HS-5 (cell line): ENCODE data around the gene RSRC2.
A peak's percentile ranks its signal among the peaks of the same experiment; 100 is the strongest.
"Not testable (repeated sequence)": the region's sequence is repeated elsewhere in the genome, so short reads cannot be mapped to it uniquely, and the experiment has no call there.

ENCODE experiments used
- DNase-seq: peaks from one replicate; pipeline ENCODE4 v3.0.0-alpha.2; 2012; ENCODE audit warnings: low read depth

Gene RSRC2

DNA sequence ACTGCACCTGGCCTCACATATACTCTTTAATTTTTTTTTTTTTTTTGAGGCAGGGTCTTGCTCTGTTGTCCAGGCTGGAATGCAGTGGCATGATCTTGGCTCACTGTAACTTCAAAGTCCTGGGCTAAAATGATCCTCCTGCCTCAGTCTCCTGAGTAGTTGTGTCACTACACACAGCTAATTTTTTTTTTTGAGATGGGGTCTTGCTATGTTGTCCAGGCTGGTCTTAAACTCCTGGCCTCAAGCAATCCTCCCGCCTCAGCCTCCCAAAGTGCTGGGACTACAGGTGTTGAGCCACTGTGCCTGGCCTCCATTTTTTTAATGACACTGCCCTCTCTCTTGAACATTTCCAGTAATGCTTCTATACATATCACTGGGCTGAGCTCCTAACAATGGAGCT is 42.4 kb downstream of the RSRC2 start:
- DNase-seq, result not testable (repeated sequence)

DNA sequence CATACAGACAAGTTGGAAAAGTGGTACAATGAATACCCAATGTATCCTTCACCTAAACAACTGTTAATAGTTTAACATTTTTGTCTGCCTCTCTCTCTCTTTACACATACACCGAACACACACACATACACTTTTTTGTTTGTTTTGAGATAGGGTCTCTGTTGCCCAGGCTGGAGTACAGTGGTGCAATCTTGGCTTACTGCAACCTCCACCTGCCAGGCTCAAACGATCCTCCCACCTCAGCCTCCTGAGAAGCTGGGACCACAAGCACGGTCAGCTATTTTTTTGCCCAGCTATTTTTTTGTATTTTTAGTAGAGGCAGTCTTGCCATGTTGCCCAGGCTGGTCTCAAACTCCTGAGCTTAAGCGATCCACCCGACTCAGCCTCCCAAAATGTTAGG is 42.8 kb downstream of the RSRC2 start:
- no peak for DNase-seq

DNA sequence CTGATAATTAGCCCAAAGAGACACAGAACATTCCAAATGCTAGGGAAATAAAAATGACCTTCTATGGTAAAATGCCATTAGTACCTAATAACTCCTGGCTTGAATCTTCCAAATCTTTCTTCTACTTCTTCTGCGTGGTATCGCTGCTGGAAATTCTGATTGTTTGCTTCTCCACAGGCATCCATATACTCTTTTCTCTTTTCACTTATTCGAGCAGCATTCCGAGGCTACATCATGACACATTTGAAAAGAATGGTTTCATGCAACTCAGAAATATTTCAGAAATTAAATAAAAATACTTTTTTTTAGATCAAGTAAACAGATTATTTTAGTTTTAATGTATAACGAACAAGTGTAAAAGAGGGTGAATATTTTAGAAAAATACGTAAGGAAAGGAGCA is 44.9 kb downstream of the RSRC2 start:
- DNase-seq, result no peak

DNA sequence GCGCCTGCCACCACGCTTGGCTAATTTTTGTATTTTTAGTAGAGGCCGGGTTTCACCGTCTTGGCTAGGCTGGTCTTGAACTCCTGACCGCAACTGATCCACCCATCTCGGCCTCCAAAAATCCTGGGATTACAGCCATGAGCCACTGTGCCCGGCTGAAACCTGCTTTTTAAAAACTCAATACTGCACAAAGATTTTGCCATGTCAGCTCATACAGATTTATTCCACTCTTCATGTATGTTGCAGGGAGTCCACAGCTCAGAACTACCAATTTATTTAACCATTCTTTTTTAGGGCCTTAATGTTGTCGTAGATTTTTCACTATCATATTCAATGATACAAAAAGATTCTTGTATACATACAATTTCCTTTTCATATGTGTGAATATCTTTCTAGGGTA is 46.0 kb downstream of the RSRC2 start:
- no peak for DNase-seq

DNA sequence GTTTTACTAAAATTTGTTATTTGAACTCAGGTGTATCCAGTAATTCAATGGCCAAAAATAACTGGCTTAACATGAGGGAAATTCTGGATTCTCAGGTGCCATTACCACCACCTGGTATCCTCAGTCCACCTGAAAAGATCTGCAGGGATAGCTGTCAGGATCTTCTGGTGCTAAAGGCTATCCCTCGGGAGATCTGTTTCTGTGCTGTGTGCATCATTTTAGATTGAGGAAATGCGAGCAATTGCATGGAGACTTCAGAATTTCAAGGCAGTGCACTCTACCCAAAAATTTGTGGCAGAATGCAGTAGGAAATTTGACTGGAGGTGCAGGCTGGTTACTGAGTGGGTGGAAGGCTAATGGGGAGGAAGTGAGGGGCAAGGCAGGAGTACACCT is 52.4 kb downstream of the RSRC2 start:
- DNase-seq, result no peak

DNA sequence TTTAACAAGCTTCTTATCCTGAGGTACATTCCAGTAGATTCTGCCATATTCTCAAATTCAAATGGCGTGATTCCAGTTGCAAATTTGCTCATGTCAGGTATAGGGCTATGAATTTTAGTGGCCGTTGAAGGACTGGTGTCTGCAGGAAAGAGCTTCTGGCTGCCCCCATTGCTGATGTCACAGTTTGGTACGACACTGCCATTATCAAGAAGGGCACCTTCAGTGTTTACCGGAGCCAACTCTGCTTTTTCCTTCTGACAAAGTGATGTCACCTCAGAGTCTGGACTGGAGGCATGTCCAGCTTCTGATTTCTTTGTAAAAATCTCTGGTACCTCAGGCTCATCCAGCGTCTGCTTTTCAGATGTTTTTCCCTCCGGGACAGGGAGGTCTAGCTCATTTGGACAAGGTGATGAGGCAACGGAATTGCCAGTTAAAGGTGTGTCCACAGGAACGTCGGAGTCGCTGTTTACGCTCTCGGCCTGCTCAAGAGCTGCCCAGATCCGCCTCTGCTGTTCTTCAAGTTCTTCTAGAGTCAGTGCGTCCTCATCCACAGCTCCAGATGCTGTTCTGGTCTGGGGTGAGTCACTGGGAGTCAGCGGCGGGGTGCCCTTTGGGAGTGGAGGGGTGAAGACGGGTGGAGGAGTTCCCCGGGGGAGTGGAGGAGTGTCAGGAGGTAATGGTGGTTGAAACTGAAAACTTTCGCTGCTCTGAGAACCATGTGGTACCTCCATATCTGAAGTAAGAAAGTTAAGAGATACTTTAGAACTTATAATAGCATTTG is 53.0 kb downstream of the RSRC2 start:
- no peak for DNase-seq

DNA sequence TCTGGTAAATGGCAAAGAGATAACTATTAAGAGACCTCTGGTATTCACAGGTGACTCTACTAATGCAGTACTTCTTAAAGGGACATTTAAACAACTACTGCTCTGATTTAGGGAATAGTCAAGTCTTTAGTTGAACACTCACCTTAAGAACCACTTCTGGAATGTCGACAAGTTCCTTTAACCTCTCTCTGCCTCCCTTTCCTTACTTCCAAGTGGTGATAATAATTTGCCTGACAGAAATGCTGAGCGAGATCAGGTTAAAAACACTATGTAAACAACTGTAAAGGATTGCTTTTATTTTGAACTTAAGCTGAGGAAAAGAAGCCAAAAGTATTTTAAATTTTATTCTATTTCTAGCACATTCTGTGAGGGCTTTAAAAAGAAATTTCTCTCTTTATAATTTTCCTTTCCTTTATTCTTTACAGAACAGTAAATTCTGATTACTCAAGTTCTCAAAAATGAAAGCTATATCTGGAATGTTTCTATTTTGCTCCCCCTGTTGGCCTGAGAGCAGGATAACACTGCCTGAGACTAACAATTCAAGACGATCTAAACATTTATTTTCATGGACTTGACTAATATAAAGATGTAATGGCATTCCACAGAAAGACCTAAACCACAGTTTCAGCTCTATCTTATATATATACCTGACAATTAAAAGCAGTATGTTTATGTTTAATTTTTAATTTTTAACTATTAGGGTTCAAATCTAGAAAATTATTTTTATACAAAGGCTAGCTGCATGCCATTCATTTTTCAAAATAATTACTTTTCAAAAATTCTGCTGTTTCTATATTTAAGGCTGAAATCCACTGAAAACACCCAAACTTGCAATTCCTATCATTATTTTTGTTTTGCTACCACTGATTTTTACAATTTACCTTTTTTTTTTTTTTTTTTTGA is 55.2 kb downstream of the RSRC2 start:
- peak; percentile 51 for DNase-seq

DNA sequence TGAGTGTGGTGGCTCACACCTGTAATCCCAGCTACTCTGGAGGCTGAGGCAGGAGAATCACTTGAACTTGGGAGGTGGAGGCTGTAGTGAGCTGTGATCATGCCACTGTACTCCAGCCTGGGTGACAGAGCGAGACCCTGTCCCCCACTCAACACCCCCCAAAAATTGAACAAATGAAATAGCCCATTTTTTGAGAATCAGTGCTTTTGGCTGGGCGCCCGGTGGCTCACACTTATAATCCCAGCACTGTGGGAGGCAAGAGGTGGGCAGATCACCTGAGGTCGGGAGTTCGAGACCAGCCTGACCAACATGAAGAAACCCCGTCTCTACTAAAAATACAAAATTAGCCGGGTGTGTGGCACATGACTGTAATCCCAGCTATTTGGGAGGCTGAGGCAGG is 56.2 kb downstream of the RSRC2 start:
- DNase-seq, result not testable (repeated sequence)

DNA sequence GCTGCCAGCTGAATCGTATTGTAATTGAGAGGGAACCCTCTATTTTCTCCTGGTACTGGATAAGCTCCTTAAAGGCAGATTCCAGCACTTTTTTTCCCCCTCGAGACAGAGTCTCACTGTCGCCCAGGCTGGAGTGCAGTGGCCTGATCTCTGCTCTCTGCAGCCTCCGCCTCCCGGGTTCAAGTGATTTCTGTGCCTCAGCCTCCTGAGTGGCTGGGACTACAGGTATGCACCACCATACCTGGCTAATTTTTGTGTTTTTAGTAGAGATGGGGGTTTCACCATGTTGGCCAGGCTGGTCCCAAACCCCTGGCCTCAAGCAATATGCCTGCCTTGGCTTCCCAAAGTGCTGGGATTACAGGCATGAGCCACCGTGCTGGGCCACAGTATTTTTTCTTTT is 56.9 kb downstream of the RSRC2 start:
- DNase-seq, result not testable (repeated sequence)

DNA sequence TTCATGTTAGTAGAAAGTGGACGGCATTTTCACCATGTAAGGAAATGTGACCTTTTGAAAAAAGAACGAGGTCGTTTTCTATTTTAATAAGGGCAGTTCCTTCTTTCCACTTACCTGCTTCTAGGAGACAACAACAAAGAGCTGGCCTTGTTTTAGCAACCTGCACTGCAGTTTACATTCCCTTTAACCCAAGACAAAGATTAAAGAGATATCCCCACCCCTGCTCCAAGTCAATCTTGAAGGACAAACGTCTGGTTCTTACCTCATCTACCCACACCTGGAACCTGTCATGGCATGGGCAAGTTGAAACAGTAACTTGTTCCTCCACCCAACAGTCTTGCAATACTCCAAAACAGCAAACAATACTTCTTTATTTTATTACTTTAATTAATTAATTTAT is 58.8 kb downstream of the RSRC2 start:
- no peak for DNase-seq

DNA sequence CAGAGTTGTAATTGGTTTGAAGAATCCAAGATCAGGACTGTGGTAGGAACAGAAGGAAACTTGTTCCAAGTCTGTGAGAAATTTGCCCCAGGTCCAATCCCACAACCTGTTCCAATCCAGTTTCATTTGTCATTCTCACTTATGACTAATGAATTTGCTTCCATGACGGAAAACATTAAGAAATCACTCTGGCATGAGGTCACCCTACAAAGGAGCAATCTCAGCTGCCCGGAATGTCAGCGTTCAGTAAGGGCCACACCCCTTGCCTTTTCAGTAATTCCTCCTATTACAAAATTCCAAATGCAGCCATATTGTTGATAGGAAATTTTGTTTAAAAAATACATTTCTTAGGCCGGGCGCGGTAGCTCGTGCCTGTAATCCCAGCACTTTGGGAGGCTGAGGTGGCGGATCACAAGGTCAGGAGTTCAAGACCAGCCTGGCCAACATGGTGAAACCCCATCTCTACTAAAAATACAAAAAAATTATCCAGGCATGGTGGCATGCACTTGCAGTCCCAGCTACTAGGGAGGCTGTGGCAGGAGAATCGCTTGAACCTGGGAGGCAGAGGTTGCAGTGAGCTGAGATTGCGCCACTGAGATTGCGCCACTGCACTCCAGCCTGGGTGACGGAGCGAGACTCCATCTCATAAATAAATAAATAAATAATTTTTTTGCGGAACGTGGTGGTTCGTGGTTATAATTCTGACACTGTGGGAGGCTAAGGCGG is 62.3 kb downstream of the RSRC2 start:
- DNase-seq, result peak; percentile 97

DNA sequence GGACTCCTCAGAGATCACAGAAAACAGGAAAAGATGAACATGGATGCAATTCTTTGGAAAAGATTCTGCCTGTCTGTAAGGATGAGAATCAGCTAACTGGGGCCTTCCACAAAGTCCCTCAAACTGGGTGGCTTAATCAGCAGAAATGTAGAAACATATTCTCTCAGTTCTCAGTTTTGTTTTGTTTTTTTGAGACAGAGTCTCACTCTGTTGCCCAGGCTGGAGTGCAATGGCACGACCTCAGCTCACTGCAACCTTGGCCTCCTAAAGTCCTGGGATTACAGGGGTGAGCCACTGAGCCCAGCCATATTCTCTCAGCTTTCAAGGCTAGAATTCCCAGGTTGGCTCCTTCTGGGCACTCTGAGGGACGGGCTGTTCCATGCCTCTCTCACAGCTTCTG is 66.1 kb downstream of the RSRC2 start:
- no peak for DNase-seq

DNA sequence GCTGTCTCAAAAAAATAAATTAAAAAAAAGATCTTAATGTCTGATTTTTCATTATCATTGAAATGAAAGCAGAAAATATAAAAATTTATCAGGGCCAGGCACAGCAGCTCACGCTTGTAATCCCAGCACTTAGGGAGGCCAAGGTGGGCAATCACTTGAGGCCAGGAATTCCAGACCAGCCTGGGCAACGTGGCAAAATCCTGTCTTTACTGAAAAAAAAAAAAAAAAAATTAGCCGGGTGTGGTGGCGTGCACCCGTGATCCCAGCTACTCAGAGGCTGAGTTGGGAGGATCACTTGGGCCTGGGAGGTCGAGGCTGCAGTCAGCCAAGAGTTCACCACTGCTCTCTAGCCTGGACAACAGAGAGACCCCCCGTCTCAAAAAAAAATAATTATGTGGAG is 66.7 kb downstream of the RSRC2 start:
- DNase-seq, result no peak

DNA sequence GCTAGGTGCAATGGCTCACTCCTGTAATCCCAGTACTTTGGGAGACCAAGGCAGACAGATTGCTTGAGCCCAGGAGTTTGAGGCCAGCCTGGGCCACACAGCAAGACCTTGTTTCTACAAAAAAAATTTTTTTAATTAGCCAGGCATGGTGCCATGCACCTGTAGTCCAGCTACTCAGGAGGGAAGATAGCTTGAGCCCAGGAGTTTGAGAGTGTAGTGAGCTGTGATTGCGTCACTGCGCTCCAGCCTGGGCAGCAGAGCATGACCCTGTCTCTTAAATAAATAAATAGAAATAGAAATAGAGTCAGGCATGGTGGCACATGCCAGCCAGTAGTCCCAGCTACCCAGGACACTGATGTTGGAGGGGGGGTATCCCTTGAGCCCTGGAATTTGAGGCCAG is 67.5 kb downstream of the RSRC2 start:
- DNase-seq, result no peak

DNA sequence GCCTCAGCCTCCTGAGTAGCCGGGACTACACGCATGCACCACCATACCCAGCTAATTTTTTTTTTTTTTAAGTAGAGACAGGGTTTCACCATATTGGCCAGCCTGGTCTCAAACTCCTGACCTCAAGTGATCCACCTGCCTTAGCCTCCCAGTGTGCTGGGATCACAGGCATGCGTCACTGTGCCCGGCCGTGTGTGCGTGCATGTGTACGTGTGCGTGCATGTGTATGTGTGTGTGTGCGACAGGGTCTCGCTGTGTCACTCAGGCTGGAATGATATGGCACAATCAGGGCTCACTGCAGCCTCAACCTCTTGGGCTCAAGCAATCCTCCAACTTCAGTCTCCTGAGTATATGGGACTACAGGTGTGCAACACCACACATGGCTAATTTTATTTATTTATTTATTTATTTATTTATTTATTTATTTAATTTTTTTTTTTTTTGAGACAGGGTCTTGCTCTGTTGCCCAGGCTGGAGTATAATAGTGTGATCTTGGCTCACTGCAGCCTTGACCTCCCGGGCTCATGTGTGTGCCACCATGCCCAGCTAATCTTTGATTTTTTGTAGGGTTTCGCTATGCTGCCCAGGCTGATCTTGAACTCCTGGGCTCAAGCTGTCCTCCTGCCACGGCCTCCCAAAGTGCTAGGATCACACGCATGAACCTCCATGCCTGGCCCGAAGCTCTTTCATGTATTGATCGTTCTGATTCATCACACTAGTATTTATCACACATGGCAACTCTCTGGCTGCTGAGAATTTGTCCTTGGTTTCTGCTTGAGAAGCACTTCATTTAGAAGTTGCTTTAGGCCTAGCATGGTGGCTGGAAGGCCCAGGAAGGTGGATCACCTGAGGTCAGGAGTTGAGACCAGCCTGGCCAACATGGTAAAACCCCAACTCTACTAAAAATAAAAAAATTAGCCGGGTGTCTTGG is 68.4 kb downstream of the RSRC2 start:
- DNase-seq, result no peak

DNA sequence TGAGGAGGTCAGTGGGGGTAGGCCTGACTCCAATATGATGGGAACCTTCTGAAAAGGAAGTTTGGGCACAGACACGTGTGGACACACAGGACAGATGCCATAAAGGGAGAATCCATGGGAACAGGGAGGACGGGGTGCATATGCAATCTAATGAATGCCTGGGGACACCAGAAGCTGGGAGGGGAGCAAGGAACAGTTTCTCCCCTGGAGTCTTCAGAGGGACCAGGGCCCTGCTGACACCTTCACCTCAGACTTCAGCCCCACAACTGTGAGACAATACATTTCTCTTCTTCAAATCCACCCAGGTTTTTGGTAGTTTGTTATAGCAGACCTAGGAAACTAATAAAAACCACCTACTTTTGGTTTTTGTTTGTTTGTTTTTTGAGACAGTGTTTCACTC is 69.1 kb downstream of the RSRC2 start:
- DNase-seq, result no peak

DNA sequence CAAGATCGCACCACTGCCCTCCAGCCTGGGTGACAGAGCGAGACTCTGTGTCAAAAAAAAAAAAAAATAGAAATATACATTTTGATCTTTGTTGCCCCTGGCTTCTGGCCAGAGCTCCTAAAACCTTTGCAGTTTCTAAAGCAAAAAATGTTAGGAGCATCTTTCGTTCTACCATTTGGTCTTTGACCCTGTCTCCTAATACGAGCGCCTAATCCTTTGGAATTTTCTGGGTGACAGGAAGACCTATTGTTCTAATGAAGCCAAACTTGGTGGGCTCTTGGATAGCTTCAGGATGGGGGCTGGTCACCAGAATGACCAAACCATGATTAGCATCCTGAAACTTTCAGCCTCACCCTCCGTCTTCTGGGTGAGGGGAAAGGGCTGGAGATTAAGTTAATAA is 72.0 kb downstream of the RSRC2 start:
- no peak for DNase-seq

DNA sequence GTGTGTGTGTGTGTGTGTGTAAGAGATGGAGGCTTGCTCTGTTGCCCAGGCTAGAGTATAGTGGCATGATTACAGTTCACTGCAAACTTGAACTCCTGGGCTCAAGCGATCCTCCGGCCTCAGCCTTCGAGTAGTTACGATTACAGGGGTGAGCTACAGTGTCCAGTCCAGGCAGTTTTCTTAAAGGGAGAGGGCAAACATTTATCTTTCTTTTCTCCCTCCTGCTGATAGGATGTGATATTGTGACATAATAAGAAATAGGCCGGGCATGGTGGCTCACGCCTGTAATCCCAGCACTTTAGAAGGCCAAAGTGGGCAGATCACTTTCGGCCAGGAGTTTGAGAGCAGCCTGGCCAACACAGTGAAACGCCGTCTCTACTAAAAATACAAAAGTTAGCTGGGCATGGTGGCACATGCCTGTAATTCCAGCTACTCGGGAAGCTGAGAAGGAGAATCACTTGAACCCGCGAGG is 72.5 kb downstream of the RSRC2 start:
- DNase-seq, result no peak
